ENCODE data around the gene PCSK4. TPM values are rescaled to one million over a fixed set of nuclear protein-coding genes. Genes with fewer than 3 reads are reported as not detected.
"Not testable (repeated sequence)": the region's sequence is repeated elsewhere in the genome, so short reads cannot be mapped to it uniquely, and the experiment has no call there.

The PCSK4 gene
- polyA plus RNA-seq, 6 donors from 2014 or later, result 0.09 TPM; not detected in 5

DNA sequence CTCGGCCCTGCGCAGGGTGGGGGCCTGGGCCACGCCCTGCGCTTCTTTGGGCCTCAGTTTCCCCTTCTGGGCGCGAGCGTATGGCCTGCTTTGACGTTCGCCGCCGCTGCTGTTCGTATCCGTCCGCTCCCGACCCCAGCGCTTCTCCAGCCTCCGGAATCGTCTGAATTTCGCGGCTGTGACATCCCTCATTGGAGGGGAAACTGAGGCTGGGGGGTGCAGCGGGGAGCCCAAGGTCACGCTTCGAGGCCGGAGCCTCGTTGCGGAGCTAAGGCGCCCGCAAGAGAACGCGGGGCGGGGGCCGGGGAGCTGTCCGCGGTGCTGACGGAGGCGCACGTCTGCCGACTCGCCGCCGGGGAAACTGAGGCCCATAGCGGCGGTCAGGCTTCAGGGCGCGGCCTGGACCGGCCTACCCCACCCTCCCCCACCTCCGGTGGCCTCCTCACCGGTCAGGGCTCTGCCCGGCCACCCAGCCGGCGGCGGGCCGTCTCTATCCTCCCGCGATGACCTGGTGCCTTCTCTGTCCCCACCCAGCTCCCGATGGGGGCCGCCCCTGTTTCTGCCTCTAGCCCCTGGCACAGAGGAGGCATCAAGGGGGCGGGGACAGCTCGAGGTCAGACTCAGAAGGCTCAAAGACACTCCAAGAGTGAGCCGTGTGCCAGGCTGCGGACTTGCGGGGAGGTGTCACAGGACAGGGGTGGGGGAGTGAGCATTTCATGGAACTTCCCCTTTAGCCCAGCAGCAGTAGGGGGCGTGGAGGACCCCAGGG, 43.3 kb downstream of the PCSK4 start:
- ATAC-seq (ENCODE audit: low read depth in 2 of 2) (no peak), DNase-seq (no peak)
- H3K27me3 Mint-ChIP-seq, result peaks cover 15 to 50% (median 43%) of the 10 kb centered on the region in 3 donors
- peak overlapping the region in 2 of 6 donors; percentile 20 to 81 for H3K27ac Mint-ChIP-seq
- H3K36me3 Mint-ChIP-seq, result peaks cover 0 to 15% of the 10 kb centered on the region in 2 donors
- peaks cover 19 to 31% (median 27%) of the 10 kb centered on the region in 3 donors for H3K4me1 Mint-ChIP-seq
- H3K9me3 Mint-ChIP-seq, result peaks cover 0 to 2% (median 0%) of the 10 kb centered on the region in 7 donors
- peak overlapping the region; percentile 35 to 72 (median 56) for H3K4me3 Mint-ChIP-seq

DNA sequence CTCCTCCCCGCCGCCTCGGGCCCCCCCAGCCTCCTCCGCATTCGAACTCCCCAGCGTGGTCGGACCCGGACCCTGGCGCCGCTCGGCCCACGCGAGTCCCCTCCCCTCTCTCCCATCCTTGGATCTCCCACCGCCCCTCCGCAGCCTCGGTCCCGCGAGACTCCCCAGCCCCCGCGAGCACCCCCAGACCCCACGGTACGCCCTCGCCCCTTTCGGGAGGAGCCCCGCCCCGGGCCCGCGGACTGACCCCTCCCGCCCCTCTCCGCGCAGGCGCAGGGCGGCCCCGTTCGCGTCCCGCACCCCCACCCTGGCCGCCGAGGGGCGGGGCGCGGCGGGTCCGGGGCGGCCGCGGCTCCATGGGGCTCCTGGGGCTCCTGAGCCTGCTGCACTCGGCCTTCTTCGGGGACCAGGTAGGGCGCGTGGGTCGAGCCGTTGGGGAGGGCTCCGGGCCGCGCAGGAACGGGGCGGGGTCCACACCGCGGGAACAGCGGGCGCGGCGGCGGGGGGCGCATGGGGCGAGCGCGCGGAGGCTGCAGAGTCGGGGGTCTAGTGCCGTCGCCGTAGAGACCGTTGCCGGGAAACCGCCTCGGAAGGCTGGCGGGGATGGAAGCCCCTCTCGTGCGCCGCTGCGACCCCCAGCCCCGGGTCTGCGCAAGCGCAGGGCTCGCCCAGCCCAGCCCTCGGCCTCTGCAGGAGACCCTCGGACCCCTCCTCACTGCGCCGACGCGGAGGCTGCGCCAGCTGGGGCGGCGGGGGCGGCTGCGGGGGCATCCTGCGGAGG, 44.0 kb downstream of the PCSK4 start:
- ATAC-seq (ENCODE audit: low read depth in 2 of 2) (no peak), DNase-seq (no peak)
- H3K36me3 Mint-ChIP-seq, result peaks cover 0 to 15% of the 10 kb centered on the region in 2 donors
- peaks cover 19 to 31% (median 30%) of the 10 kb centered on the region in 3 donors for H3K4me1 Mint-ChIP-seq
- H3K4me3 Mint-ChIP-seq, result peak overlapping the region in 1 of 8 donors; percentile 73
- peaks cover 15 to 42% (median 35%) of the 10 kb centered on the region in 3 donors for H3K27me3 Mint-ChIP-seq
- peaks cover 0 to 2% (median 0%) of the 10 kb centered on the region in 7 donors for H3K9me3 Mint-ChIP-seq
- H3K27ac Mint-ChIP-seq, result no peak overlapping the region

DNA sequence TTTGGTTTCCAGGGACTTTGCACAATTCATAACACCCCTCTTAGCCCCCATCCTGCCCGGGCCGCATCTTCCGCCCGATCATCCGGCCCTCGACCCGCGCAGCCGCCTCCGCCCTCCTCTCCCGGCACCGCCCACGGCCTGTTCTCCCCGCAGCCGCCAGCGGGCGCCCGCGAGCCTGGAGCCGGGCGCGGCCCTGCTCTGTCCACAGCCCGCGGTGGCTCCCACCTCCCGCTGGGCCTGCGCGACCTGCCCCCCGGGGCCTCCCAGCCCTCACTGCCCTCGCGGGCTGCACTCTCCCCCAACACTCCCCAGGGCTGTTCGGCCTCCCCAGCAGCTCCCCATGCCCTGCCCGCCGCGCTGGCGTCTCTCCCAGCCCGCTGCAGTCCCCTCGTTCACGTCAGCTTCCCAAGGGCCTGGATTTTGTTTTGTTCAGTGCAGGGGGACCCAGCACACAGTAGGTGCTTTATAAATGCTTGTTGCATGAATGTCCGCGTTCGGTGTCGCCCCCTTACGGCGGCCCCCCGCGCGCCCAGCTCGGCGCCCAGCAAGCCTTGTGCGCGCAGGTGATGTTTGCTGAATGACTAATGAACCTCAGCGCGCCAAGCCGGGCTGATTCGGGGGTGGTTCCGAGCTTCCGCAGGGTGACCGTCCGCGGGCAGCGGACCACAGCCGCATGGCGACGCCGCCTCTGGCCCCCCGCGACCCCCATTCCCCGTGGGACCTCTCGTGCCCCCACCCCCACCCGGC, 44.8 kb downstream of the PCSK4 start:
- no peaks in the 10 kb centered on the region for H3K9me3 Mint-ChIP-seq
- peak overlapping the region; percentile 65 to 88 (median 78) for H3K4me3 Mint-ChIP-seq
- peaks cover 15 to 31% (median 30%) of the 10 kb centered on the region in 3 donors for H3K4me1 Mint-ChIP-seq
- H3K27me3 Mint-ChIP-seq, result peaks cover 7 to 34% (median 27%) of the 10 kb centered on the region in 3 donors
- H3K36me3 Mint-ChIP-seq, result peaks cover 0 to 7% of the 10 kb centered on the region in 2 donors
- peak; percentile 74 for DNase-seq
- ATAC-seq (ENCODE audit: low read depth in 2 of 2), result peak; percentile 84 to 87
- H3K27ac Mint-ChIP-seq, result peak overlapping the region in 1 of 6 donors; percentile 56

DNA sequence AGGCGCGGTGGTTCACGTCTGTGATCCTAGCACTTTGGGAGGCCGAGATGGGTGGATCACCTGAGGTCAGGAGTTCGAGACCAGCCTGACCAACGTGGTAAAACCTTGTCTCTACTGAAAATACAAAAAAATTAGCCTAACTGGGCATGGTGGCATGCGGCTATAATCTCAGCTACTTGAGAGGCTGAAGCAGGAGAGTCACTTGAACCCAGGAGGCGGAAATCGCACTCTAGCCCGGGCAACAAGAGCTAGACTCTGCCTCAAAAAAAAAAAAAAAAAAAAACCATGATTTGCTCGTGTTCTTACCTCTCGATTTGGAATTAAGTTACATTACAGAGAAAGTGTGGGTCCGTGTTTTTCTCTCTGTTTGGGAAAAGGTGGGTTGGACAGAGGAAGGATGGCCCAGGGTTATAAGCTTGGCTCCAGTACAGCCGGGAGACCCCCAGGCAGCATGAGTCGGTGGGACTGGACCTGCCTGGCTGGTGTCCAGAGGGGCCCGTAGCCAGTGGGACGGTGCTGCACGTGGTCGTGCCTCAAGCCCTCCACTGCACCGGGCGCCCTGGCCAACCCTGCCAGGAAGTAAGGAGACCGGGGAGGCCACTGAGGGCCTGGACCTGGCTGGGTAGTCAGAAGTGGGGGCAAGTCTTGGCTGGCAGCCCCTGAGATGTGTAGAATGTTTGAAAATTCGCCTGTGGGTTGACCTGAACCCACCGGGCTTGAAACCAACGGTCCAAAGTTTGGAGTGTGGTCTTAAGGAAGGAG, 48.3 kb downstream of the PCSK4 start:
- Mint-ChIP-seq H3K4me1 (peaks cover 12 to 38% (median 32%) of the 10 kb centered on the region in 3 donors), H3K27me3 (peaks cover 0 to 7% (median 0%) of the 10 kb centered on the region in 3 donors), H3K27ac (peak overlapping the region in 2 of 6 donors; percentile 34 to 59), H3K36me3 (no peaks in the 10 kb centered on the region), H3K9me3 (no peaks in the 10 kb centered on the region), H3K4me3 (peak overlapping the region in 5 of 8 donors; percentile 61 to 84 (median 79))
- DNase-seq, result no peak
- ATAC-seq (ENCODE audit: low read depth in 2 of 2), result no peak

DNA sequence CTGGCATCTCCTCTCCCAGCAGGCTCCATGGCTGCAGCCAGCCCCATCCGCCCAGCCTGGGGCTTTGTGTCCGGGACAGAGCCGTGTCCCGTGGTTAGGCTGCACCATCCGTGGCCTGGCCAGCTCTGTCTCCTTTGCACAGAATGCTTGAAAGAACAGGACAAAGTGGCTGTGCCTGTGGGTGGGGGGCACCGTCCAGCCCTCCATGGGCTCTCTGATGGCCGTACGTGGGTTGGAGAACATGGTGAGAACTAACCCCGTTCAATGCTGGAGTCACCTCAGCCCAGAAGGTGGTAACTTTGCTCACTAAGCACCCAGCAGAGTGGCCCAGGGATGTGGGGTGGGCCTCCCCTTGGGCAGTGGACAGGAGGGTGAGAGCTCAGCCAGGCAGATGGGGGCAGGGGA, 49.1 kb downstream of the PCSK4 start:
- Mint-ChIP-seq H3K9me3 (no peaks in the 10 kb centered on the region), H3K4me1 (peaks cover 12 to 38% (median 32%) of the 10 kb centered on the region in 3 donors), H3K4me3 (peak overlapping the region in 5 of 8 donors; percentile 16 to 100 (median 99)), H3K27ac (peak overlapping the region in 1 of 6 donors; percentile 99), H3K27me3 (peaks cover 0 to 5% (median 0%) of the 10 kb centered on the region in 3 donors), H3K36me3 (no peaks in the 10 kb centered on the region)
- ATAC-seq (ENCODE audit: low read depth in 2 of 2), result no peak
- no peak for DNase-seq

DNA sequence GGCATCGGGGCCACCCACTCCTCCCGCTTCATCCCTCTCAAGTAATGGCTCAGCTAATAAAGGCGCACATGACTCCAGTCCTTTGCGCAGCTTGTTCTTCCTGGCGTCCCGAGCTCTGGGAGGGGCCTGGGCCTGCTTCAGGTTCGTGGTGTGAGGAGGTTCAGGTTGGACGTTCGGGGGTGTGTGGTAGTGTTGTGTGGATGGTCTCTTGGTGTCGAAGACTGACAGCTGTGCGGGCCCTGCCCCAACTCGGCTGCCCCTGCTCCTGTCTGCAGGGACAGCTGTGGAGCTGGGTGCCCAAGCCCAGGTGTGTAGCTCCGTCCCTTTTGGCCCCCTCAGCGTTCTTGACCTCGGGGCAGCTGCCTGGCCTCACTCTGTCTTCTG, 49.7 kb downstream of the PCSK4 start:
- no peak for DNase-seq

DNA sequence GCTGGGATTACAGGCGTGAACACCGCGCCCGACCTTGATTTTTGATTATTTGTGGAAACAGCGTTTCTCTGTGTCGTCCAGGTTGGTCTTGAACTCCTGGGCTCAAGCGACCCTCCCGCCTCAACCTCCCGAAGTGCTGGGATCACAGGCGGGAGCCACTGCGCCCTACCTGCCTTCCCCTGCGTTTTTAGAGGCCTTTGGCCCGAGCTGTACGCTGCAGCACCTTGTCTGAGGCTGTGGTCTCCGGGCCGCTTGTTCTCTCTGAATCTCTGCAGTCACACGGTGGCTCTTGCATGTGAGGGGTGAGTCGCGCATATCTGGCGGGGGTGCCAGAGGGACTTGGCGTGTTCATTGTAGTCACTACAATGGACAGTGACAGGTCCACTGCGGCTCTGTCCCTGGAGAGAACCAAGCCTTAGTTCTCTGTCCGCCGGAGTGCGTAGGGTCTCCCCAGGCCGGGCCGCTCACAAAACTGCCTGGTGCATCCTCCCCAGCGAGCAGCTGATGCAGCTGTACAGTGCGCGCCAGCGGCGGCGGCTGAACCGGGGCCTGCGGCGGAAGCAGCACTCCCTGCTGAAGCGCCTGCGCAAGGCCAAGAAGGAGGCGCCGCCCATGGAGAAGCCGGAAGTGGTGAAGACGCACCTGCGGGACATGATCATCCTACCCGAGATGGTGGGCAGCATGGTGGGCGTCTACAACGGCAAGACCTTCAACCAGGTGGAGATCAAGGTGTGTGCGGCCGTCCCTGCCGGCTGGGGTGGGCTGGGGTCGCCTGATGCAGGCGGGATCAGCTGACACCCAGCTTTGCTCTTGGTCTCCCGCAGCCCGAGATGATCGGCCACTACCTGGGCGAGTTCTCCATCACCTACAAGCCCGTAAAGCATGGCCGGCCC, 50.4 kb downstream of the PCSK4 start:
- not testable (repeated sequence) for H3K27me3 Mint-ChIP-seq; DNase-seq; H3K9me3 Mint-ChIP-seq; ATAC-seq (ENCODE audit: low read depth in 2 of 2); H3K36me3 Mint-ChIP-seq
- Mint-ChIP-seq H3K27ac (peak overlapping the region; percentile 56 to 99 (median 82)), H3K4me3 (peak overlapping the region; percentile 97 to 100 (median 98)), H3K4me1 (peaks cover 12 to 31% (median 29%) of the 10 kb centered on the region in 3 donors)

More for the DNA sequence above, 49.7 kb downstream of the PCSK4 start:
- no peaks in the 10 kb centered on the region for H3K9me3 Mint-ChIP-seq
- peak overlapping the region in 3 of 6 donors; percentile 65 to 99 (median 70) for H3K27ac Mint-ChIP-seq
- no peaks in the 10 kb centered on the region for H3K36me3 Mint-ChIP-seq
- peaks cover 0 to 2% (median 0%) of the 10 kb centered on the region in 3 donors for H3K27me3 Mint-ChIP-seq
- H3K4me3 Mint-ChIP-seq, result peak overlapping the region; percentile 42 to 100 (median 90)
- peaks cover 12 to 36% (median 32%) of the 10 kb centered on the region in 3 donors for H3K4me1 Mint-ChIP-seq
- no peak for ATAC-seq (ENCODE audit: low read depth in 2 of 2)

DNA sequence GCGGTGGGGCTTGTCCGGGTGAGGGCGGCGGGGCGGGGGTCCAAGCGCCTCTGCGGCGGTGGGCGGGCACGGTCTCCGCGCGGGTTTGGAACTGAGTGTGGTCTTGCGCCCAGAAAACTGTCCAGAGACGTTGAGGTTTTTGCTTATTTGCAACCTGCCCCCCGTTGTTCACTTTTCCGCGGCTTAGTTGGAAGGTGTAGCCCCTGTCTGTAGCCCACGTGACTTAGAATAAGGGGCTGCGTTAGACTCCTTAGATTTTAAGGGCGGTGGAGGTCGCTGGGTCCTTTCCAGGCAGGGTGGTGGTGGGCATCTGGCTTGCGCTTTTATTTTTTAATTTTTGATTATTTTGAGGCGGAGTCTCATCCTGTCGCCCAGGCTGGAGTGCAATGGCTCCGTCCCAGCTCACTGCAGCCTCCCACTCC, 51.2 kb downstream of the PCSK4 start:
- Mint-ChIP-seq H3K27ac (peak overlapping the region; percentile 76 to 100 (median 94)), H3K36me3 (no peaks in the 10 kb centered on the region), H3K4me3 (peak overlapping the region; percentile 97 to 100 (median 98)), H3K9me3 (no peaks in the 10 kb centered on the region), H3K4me1 (peaks cover 12 to 26% (median 24%) of the 10 kb centered on the region in 3 donors), H3K27me3 (no peaks in the 10 kb centered on the region)
- DNase-seq (no peak), ATAC-seq (ENCODE audit: low read depth in 2 of 2) (peak in 1 of 2 donors; percentile 1)

DNA sequence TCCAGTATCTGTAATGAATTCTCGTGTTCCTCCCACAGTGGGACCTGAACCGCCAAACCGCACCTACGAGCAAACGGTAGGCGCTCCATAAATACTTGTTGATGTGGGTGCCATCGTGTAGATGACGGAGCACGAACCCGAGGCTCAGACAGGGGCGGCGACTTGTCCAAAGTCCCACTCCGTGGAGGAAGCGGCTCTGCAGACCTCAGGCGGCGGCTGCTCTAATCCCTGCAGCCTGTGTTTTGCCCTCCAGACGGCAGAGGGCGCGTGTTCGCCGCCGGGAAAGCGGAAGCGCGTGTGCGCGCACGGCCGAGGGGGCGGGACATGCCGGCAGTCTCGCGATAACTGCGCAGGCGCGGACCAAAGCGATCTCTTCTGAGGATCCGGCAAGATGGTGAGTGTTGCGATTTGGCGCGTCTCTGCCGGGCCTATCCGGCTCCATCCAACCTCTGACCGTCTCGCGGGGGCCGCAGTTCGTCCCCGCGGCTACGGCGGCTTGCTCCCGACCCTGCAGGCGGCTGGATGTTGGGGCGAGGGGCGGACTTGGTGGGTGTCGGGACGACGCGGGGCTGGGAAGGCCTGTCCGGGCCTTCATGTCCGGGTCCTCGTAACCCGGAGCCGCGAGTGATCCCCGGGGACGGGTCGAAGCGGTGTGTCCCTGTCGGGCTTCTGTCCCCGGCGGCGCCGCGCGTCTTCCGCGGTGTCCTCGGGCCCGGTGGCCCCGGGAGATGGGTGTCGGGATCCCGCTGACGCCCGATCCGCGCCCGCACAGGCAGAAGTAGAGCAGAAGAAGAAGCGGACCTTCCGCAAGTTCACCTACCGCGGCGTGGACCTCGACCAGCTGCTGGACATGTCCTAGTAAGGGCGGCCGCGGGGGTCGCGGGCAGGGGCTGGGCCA, 51.9 kb downstream of the PCSK4 start, which contains the start of gene RPS15:
TSS of gene RPS15 (plus strand) at position 362 of the 898 bp plus-strand sequence. CDS start at position 392, 30 bp downstream.
- peak; percentile 95 for DNase-seq
- no peaks in the 10 kb centered on the region for H3K27me3 Mint-ChIP-seq
- ATAC-seq (ENCODE audit: low read depth in 2 of 2), result peak; percentile 84 to 86
- peak within 1 kb of the TSS; percentile 82 to 100 (median 99) for H3K27ac Mint-ChIP-seq
- H3K9me3 Mint-ChIP-seq, result no peaks in the 10 kb centered on the region
- no peaks in the 10 kb centered on the region for H3K36me3 Mint-ChIP-seq
- peaks cover 12 to 26% (median 24%) of the 10 kb centered on the region in 3 donors for H3K4me1 Mint-ChIP-seq
- peak within 1 kb of the TSS; percentile 97 to 100 (median 98) for H3K4me3 Mint-ChIP-seq

DNA sequence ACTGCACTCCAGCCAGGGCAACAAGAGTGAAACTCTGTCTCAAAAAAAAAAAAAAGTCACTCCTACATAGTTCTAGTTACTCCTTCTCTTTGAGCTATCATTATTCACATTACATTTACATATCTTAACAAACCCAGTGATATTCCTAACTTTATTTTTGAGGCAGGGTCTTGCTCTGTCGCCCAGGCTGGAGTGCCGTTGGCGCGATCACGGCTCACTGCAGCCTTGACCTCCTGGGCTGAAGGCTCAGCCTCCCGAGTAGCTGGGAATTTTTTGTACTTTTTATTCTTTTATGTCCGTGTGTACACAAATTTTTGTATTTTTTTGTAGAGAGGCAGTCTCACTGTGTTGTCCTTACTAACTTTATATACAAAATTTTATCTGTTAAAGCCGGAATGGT, 52.5 kb downstream of the PCSK4 start:
- Mint-ChIP-seq H3K36me3 (no peaks in the 10 kb centered on the region), H3K9me3 (no peaks in the 10 kb centered on the region), H3K4me1 (peaks cover 12 to 26% (median 24%) of the 10 kb centered on the region in 3 donors), H3K4me3 (peak overlapping the region in 5 of 8 donors; percentile 98 to 99 (median 98)), H3K27ac (peak overlapping the region in 3 of 6 donors; percentile 10 to 100 (median 99)), H3K27me3 (no peaks in the 10 kb centered on the region)
- ATAC-seq (ENCODE audit: low read depth in 2 of 2) (no peak), DNase-seq (no peak)
